GM10248 (cell line): ENCODE measurements around the gene AGPAT4.

Experiments
- CTCF ChIA-PET: fragments of 300-600 bp; sonication (Branson Sonifier 250); formaldehyde crosslinking; extraction: SDS; loops from one replicate; lab custom pipeline; 2021; ENCODE audit warnings: antibody characterized with exemption; lab: Yijun Ruan, JAX
- POLR2A ChIA-PET: fragments of 350-650 bp; sonication (Branson Sonifier 250); formaldehyde crosslinking; extraction: SDS; loops from one replicate; lab custom pipeline; 2020; ENCODE audit warnings: antibody characterized with exemption; lab: Yijun Ruan, JAX
- DNase-seq: peaks from one replicate; pipeline ENCODE4 v3.0.0; 2012; ENCODE audit errors: extremely low spot score
- CTCF ChIP-seq: IDR thresholded peaks from 2 replicates; pipeline ENCODE4 v1.5.1; 2012; ENCODE audit warnings: mild to moderate bottlenecking, low read depth; ENCODE audit errors: extremely low read depth, missing control alignments, control extremely low read depth

Gene AGPAT4

GRCh38 chr6:161211380-161212035 is 62.4 kb downstream of the AGPAT4 start:
- DNase-seq: no peak
- TF ChIP-seq CTCF: no peak
- CTCF ChIA-PET: interaction anchor here (0.8 kb wide), 1 partner anchor 39 kb away, joined by 3 read pairs; no protein-coding TSS in a partner anchor
- POLR2A ChIA-PET: no interaction called here

- CTCF ChIA-PET: interaction anchor here (0.8 to 1.2 kb wide), 2 partner anchors 40 to 56 kb away, joined by 3 read pairs; no protein-coding TSS in a partner anchor
- no peak for DNase-seq
- no peak for TF ChIP-seq CTCF
- POLR2A ChIA-PET: no interaction called here
Measured at GRCh38 chr6:161210857-161211256, 63.0 kb downstream of the AGPAT4 start.

- POLR2A ChIA-PET: no interaction called here
Measured at GRCh38 chr6:161207200-161207599, 66.7 kb downstream of the AGPAT4 start.

GRCh38 chr6:161204866-161205557 is 68.8 kb downstream of the AGPAT4 start:
- no peak for DNase-seq
- TF ChIP-seq CTCF: no peak
- ChIA-PET POLR2A (no interaction called here), CTCF (interaction anchor here (0.9 to 1.5 kb wide), 3 partner anchors 10 to 18 kb away, joined by 3 to 4 read pairs (median 3); no protein-coding TSS in a partner anchor)

More at GRCh38 chr6:161207200-161207599, 66.7 kb downstream of the AGPAT4 start:
- CTCF ChIA-PET: interaction anchor here (0.9 to 1.6 kb wide), 4 partner anchors 11 to 18 kb away, joined by 3 to 4 read pairs (median 3); no protein-coding TSS in a partner anchor
- DNase-seq: no peak
- no peak for TF ChIP-seq CTCF

- no peak for DNase-seq
- CTCF ChIA-PET: interaction anchor here (0.9 to 1.4 kb wide), 3 partner anchors 31 to 173 kb away, joined by 3 to 6 read pairs (median 3); no protein-coding TSS in a partner anchor
- POLR2A ChIA-PET: interaction anchor here (0.6 kb wide), 1 partner anchor 37 kb away, joined by 4 read pairs; no protein-coding TSS in a partner anchor
Measured at GRCh38 chr6:161200610-161201370, 73.1 kb downstream of the AGPAT4 start.

More at GRCh38 chr6:161200610-161201370, 73.1 kb downstream of the AGPAT4 start:
- no peak for TF ChIP-seq CTCF
